Smooth muscle cell of the pulmonary artery (primary cell): Measurements from ENCODE around the gene ELOA. TPM values are rescaled to one million over a fixed set of nuclear protein-coding genes. Genes with fewer than 3 reads are reported as not detected.

Experiments
- total RNA-seq: library from RNA; depleted of rRNA; stranded (reverse); fragments of >200 nt; gene quantifications from 2 replicates; pipeline ENCODE4 v1.2.3, GENCODE V29; 2014

The ELOA gene
- total RNA-seq = 23.5 and 25.3 TPM in 2 replicates

DNA sequence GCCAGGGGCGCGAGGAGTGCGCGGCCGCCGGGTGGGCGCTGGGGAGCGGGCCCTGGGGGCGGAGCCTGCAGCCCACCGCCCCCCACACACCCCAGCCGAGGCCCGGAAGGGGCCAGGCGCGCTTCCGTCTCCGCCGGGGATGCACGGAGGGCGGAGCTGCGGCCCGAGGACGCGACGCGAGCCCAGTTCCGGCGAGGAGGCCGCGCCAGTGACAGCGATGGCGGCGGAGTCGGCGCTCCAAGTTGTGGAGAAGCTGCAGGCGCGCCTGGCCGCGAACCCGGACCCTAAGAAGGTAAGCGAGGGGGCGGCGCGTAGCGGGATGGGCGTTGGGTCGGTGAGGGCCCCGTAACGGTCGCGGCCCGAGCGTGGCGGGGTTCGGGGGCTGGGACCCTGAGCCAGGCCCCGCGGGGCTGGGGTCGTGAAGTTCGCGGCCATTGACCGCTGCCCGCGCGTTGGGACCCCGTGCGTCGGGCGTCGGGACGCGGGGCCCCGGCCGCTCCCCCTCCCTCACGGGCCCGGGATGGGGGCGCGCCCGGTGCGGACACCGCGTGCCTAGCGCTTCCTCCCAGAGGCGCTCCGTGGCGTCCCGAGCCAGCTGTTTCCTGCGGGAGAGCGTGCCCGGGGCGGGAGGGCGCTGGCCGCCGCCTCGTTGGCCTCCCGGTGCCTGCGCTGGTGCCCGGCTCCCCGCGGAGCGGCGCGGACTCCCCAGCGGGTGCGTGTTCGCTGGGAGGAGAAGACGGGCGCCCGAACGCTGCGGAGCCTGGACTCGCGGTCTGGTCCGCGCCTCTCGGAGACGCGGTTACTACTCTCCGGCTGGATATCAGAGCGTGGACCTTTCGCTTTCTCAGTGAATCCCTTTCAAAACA, at the start of gene ELOA:
TSS of gene ELOA (plus strand) at position 185 of the 866 bp plus-strand sequence. CDS start at position 218, 33 bp downstream.

GRCh38 chr1:23777979-23778814, 34.9 kb downstream of the ELOA start, which contains the start of gene PITHD1:
Gene PITHD1, plus strand, starts transcription at chr1:23778418. Its CDS starts 98 bp downstream, at chr1:23778516.

GRCh38 chr1:23790696-23791515, 47.6 kb downstream of the ELOA start, which contains the start of gene LYPLA2:
Gene LYPLA2, plus strand, starts transcription at chr1:23791145. Its CDS starts 1,538 bp downstream, at chr1:23792683.

DNA sequence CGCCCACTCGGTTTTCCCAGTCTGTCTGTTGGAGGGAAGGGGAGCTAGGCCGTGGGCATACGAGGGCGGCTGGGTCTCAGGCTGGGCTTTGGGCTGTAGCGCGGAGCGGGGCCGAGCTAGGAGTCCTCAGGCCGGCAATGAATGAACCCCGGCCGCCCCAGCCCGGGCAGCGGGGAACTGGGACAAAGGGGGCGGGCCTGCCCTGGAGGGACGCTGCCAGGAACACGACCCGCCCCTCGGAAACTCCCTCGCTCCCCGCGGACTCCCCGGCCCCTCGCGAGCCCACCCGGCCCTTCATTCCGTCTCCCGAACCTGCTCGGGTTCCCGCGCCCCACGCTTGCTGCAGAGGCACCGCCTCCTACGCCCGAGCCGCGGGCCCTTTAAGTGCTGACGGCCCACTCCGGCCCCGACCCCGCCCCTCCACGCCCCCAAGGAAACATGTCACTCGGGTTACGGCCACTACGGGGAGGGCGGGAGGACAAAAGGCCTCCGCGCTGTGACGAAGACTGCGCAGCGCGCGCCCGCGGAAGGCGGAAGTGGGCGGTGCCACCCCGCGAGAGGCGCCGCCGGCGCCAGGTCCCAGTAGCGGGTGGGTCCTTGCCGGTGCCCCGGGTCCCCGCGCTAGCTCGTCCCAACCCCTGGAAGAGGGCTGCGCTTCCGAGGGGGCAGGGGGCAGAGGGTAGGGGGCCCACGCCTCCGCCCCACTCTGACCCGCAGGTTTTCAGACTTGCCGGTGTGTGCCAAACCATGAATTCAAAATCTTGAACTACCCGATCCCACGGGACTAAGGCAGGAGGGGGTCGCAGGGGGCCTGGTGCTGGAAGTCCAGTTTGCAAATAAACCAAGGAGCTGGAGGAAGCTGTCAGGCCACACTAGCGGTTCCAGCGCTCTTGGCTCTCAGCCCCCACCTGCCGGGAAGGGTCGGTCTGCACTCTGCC, 57.4 kb downstream of the ELOA start, which contains the start of gene GALE:
TSS of gene GALE (minus strand) at position 355 of the 938 bp plus-strand sequence. CDS start 1,747 bp downstream, outside the sequence.

Other genes with a start within 250 kb of the ELOA start
- gene E2F2, start 212.2 kb upstream of the ELOA start, total RNA-seq = 0.13 and 0.39 TPM in 2 replicates
- 104 and 205 TPM in 2 replicates for gene ID3, start 184.0 kb upstream of the ELOA start, total RNA-seq
- gene RPL11, start 51.7 kb upstream of the ELOA start, total RNA-seq = 679 and 690 TPM in 2 replicates
- gene PITHD1, start 34.9 kb downstream of the ELOA start, total RNA-seq = 31.8 and 32.7 TPM in 2 replicates
- gene LYPLA2, start 47.7 kb downstream of the ELOA start, total RNA-seq = 33.0 and 38.6 TPM in 2 replicates
- 12.6 and 35.3 TPM in 2 replicates for gene GALE, start 57.3 kb downstream of the ELOA start, total RNA-seq
- 53.0 and 58.0 TPM in 2 replicates for gene HMGCL, start 82.0 kb downstream of the ELOA start, total RNA-seq
- gene FUCA1, start 124.8 kb downstream of the ELOA start, total RNA-seq = 15.0 and 30.2 TPM in 2 replicates
- not detected in 2 replicates for gene CNR2, start 169.9 kb downstream of the ELOA start, total RNA-seq
- gene PNRC2, start 216.4 kb downstream of the ELOA start, total RNA-seq = 45.9 and 74.0 TPM in 2 replicates
- gene SRSF10, start 236.9 kb downstream of the ELOA start, total RNA-seq = 60.0 and 72.1 TPM in 2 replicates